Pancreas (tissue), 10 donors: ENCODE measurements around the gene ABI3BP. TPM values are rescaled to one million over a fixed set of nuclear protein-coding genes. Genes with fewer than 3 reads are reported as not detected.
A peak's percentile ranks its signal among the peaks of the same experiment; 100 is the strongest.

Experiments
- ATAC-seq, 4 donors: fragments of 200-7000 bp; cut with Tn5 transposase; one replicate each; pipeline versions ENCODE4 v1.8.0 to v1.9.1; 2020; ENCODE audit warnings: mild to moderate bottlenecking in 4 of 4, moderate library complexity in 4 of 4
- DNase-seq, 6 donors: peaks; one replicate each; pipeline ENCODE4 v3.0.0-alpha.2; 2020
- FAIRE-seq: peaks from 2 replicates; lab custom pipeline; 2012; peaks lifted over from hg19 to GRCh38; lab: Jason Lieb, UNC
- H3K27ac ChIP-seq, 4 donors: fragments of 200-600 bp; sonication (generic); 1 replicate in 3 of 4; 2 replicates in 1 of 4; pipeline versions ENCODE4 v1.5.0 to v1.8.0; 2020
- H3K27me3 ChIP-seq, 4 donors: fragments of 200-600 bp; one replicate each; pipeline ENCODE4 v1.8.0; 2021
- H3K36me3 ChIP-seq, 3 donors: fragments of 200-600 bp; sonication (generic) in 1 of 3; one replicate each; pipeline versions ENCODE4 v1.5.0 to v1.8.0; 2020 to 2021
- H3K4me1 ChIP-seq, 3 donors: fragments of 200-600 bp; one replicate each; pipeline ENCODE4 v1.8.0; 2021
- H3K4me3 ChIP-seq, 4 donors: fragments of 200-600 bp; sonication (generic) in 2 of 4; one replicate each; pipeline versions ENCODE4 v1.5.0 to v1.8.0; 2020 to 2021
- H3K9me3 ChIP-seq, 4 donors: fragments of 200-600 bp; one replicate each; pipeline ENCODE4 v1.8.0; 2021
- CTCF ChIP-seq, 4 donors: fragments of 200-600 bp; sonication (generic) in 3 of 4; IDR thresholded peaks; one replicate each; pipeline versions ENCODE4 v1.5.0 to v1.8.0; 2021; ENCODE audit warnings: antibody characterized with exemption in 4 of 4
- WGBS, 2 donors: extraction: QIAGEN DNeasy Blood & Tissue Kit; methylation state at CpG; one replicate each; pipeline ENCODE4 v1.1.7; 2013; 5-methylcytosine and 5-hydroxymethylcytosine counted together
- intact Hi-C, 3 donors: fragments of 100-400 bp; cut with DNase I; formaldehyde crosslinking; loops; one replicate each; pipeline versions ENCODE4 v1.11.1 to v1.14.2; 2022
- polyA plus RNA-seq, 2 donors: library from polyadenylated mRNA; stranded (reverse); fragments of 200-250 nt; gene quantifications; one replicate each; pipeline ENCODE4 v1.2.3, GENCODE V29; 2013
- total RNA-seq, 6 donors: library from RNA; stranded (reverse); fragmentation: NEBNext Ultra II Directional in 4 of 6; extraction: Animal tissue kit (Norgen Biotek cat#: 25700) in 4 of 6; gene quantifications; one replicate each; pipeline versions ENCODE4 v1.2.1 to v1.2.4, GENCODE V29; 2021 to 2023
- donor health status: healthy with polysubstance abuse.
- donor health status: DM: no; HTN: no; CAD: no; lungs with moderate emphysema.
- donor health status: DM: no; HTN: no; CAD: no.
- donor health status: control.
- donor health status: control.
- donor health status: Bipolar disorder and iron deficiency.
- donor health status: DM: yes; HTN: yes; CAD: no.
- donor health status: DM: no; HTN: no; CAD: no.
- donor health status: DM: no; HTN: no; CAD: no.
- donor health status: DM: yes; HTN: yes; CAD: no.

ABI3BP gene
- total and polyA plus RNA-seq, 8 donors = 2.6 to 25.3 (median 5.8) TPM

GRCh38 chr3:100893590-100893989 is 99.6 kb downstream of the ABI3BP start:
- Histone ChIP-seq H3K36me3 (no peaks in the 10 kb centered on the region), H3K9me3 (no peaks in the 10 kb centered on the region), H3K27ac (no peak overlapping the region), H3K4me1 (no peaks in the 10 kb centered on the region), H3K27me3 (no peaks in the 10 kb centered on the region), H3K4me3 (no peak overlapping the region)
- TF ChIP-seq CTCF (IDR thresholded peaks at IDR 0.05) = no peak
- intact Hi-C loops = no loop called here
- peak in 2 of 4 donors; percentile 43 to 58 for ATAC-seq
- no peak for FAIRE-seq
- DNase-seq = no peak
- WGBS, 2 donors = 19 to 23% methylated on average over 1 of the region's 1 CpG

GRCh38 chr3:100893108-100893507 is 100.1 kb downstream of the ABI3BP start:
- Histone ChIP-seq H3K9me3 (no peaks in the 10 kb centered on the region), H3K27ac (no peak overlapping the region), H3K4me3 (no peak overlapping the region), H3K4me1 (no peaks in the 10 kb centered on the region), H3K36me3 (no peaks in the 10 kb centered on the region), H3K27me3 (no peaks in the 10 kb centered on the region)
- peak in 2 of 4 donors; percentile 29 to 56 for ATAC-seq
- no peak for TF ChIP-seq CTCF (IDR thresholded peaks at IDR 0.05)
- intact Hi-C loops = no loop called here
- no peak for FAIRE-seq
- DNase-seq = peak in 1 of 6 donors; percentile 25
- WGBS, 2 donors = 91 to 93% methylated on average over 3 of the region's 3 CpGs

- no peaks in the 10 kb centered on the region for H3K4me1 ChIP-seq
- no peak for TF ChIP-seq CTCF (IDR thresholded peaks at IDR 0.05)
- no peak overlapping the region for H3K27ac ChIP-seq
- DNase-seq (no peak), ATAC-seq (no peak), FAIRE-seq (no peak)
- no peaks in the 10 kb centered on the region for H3K27me3 ChIP-seq
- H3K36me3 ChIP-seq = no peaks in the 10 kb centered on the region
- no peak overlapping the region for H3K4me3 ChIP-seq
- intact Hi-C loops = no loop called here
- no peaks in the 10 kb centered on the region for H3K9me3 ChIP-seq
- WGBS, 2 donors = 71% methylated on average over 5 of the region's 5 CpGs
These were observed 101.4 kb downstream of the ABI3BP start for GRCh38 chr3:100891827-100892226.

- H3K36me3 ChIP-seq = no peaks in the 10 kb centered on the region
- no peak overlapping the region for H3K27ac ChIP-seq
- DNase-seq (no peak), ATAC-seq (peak in 2 of 4 donors; percentile 50 to 51), FAIRE-seq (no peak)
- no peaks in the 10 kb centered on the region for H3K27me3 ChIP-seq
- H3K9me3 ChIP-seq = no peaks in the 10 kb centered on the region
- TF ChIP-seq CTCF (IDR thresholded peaks at IDR 0.05) = no peak
- H3K4me1 ChIP-seq = no peaks in the 10 kb centered on the region
- no peak overlapping the region for H3K4me3 ChIP-seq
- WGBS, 2 donors = 27 to 32% methylated on average over 2 of the region's 2 CpGs
- intact Hi-C loops = no loop called here
These were observed 102.2 kb downstream of the ABI3BP start for GRCh38 chr3:100891033-100891432.

- Histone ChIP-seq H3K4me3 (no peak overlapping the region), H3K36me3 (no peaks in the 10 kb centered on the region), H3K9me3 (no peaks in the 10 kb centered on the region), H3K27me3 (no peaks in the 10 kb centered on the region), H3K27ac (no peak overlapping the region), H3K4me1 (no peaks in the 10 kb centered on the region)
- intact Hi-C loops = no loop called here
- no peak for TF ChIP-seq CTCF (IDR thresholded peaks at IDR 0.05)
- FAIRE-seq = no peak
- 72 to 81% methylated on average over 1 of the region's 1 CpG for WGBS, 2 donors
- DNase-seq = no peak
- ATAC-seq = no peak
These were observed 104.3 kb downstream of the ABI3BP start for GRCh38 chr3:100888881-100889280.
